Kidney (tissue), 14 donors: ENCODE results near the gene COMMD3. TPM values are rescaled to one million over a fixed set of nuclear protein-coding genes. Genes with fewer than 3 reads are reported as not detected.
"Not testable (repeated sequence)": the region's sequence is repeated elsewhere in the genome, so short reads cannot be mapped to it uniquely, and the experiment has no call there.

ENCODE experiments used
- DNase-seq, 5 donors: peaks; one replicate each; pipeline ENCODE4 v3.0.0-alpha.2; 2013 to 2020
- FAIRE-seq: peaks from 2 replicates; lab custom pipeline; 2012; peaks lifted over from hg19 to GRCh38; lab: Jason Lieb, UNC
- H3K27ac ChIP-seq, 2 donors: one replicate each; pipeline ENCODE4 v1.7.0; 2013; ENCODE audit warnings: low read depth in 2 of 2, low read length in 2 of 2, inconsistent platforms in 1 of 2
- H3K27me3 ChIP-seq: one replicate; pipeline ENCODE4 v1.7.1; 2013; ENCODE audit warnings: low read length, inconsistent platforms; ENCODE audit not compliant: control insufficient read depth, insufficient read depth
- H3K36me3 ChIP-seq, 3 donors: one replicate each; pipeline versions ENCODE4 v1.7.0 to v1.7.1; 2013; ENCODE audit warnings: low read length in 3 of 3, control low read depth in 1 of 3, inconsistent platforms in 1 of 3; ENCODE audit not compliant: insufficient read depth in 3 of 3, control insufficient read depth in 2 of 3
- H3K4me1 ChIP-seq, 3 donors: one replicate each; pipeline versions ENCODE4 v1.7.0 to v1.7.1; 2013; ENCODE audit warnings: low read length in 3 of 3, inconsistent platforms in 1 of 3, low read depth in 1 of 3; ENCODE audit not compliant: control insufficient read depth in 2 of 3, insufficient read depth in 2 of 3
- H3K4me3 ChIP-seq, 3 donors: one replicate each; pipeline versions ENCODE4 v1.7.0 to v1.8.1; 2013; ENCODE audit warnings: low read length in 3 of 3, control low read depth in 1 of 3, inconsistent platforms in 1 of 3
- H3K9ac ChIP-seq, 3 donors: one replicate each; pipeline versions ENCODE4 v1.7.0 to v1.7.1; 2013; ENCODE audit warnings: low read length in 3 of 3, control low read depth in 1 of 3, inconsistent platforms in 1 of 3
- H3K9me3 ChIP-seq, 3 donors: one replicate each; pipeline versions ENCODE4 v1.7.0 to v1.7.1; 2013; ENCODE audit warnings: low read length in 3 of 3, control low read depth in 1 of 3, inconsistent platforms in 1 of 3; ENCODE audit not compliant: control insufficient read depth in 2 of 3, insufficient read depth in 1 of 3
- intact Hi-C: fragments of 100-400 bp; cut with DNase I; formaldehyde crosslinking; loops from one replicate; pipeline ENCODE4 v1.11.1; 2022
- polyA plus RNA-seq: library from polyadenylated mRNA; stranded (reverse); fragments of 350-450 nt; fragmentation: Illumina TruSeq; extraction: RNeasy Lipid Tissue Mini Kit (QIAGEN cat#74804); gene quantifications from one replicate; pipeline ENCODE4 v1.2.3, GENCODE V29; 2014; ENCODE audit warnings: low read depth, low replicate concordance; ENCODE audit not compliant: insufficient read depth
- total RNA-seq: library from RNA; stranded (reverse); fragmentation: NEBNext Ultra II Directional; extraction: Animal tissue kit (Norgen Biotek cat#: 25700); gene quantifications from one replicate; pipeline ENCODE4 v1.2.1, GENCODE V29; 2021
- TF ChIP-seq, protein P1 (sequence below): IDR thresholded peaks from 3 replicates; pipeline ENCODE4 v1.5.1; 2012; ENCODE audit warnings: mild to moderate bottlenecking, moderate library complexity, borderline replicate concordance; ENCODE audit not compliant: insufficient read depth; ENCODE audit errors: extremely low read depth
- donor health status: control.
- donor health status: control.
- donor health status: control.
- donor health status: control.
- donor health status: control.
- donor health status: DM: yes; HTN: yes; CAD: no.
- donor health status: Normal renal cell carcinoma (clear cell type).

Gene COMMD3
- total and polyA plus RNA-seq, 2 donors from 2014 or later = 46.2 to 72.8 TPM

GRCh38 chr10:22349755-22350154 lies 33.6 kb downstream of the COMMD3 start:
- peaks cover 0 to 3% (median 0%) of the 10 kb centered on the region in 3 donors for H3K9me3 ChIP-seq
- no peak for DNase-seq
- no peak overlapping the region for H3K4me3 ChIP-seq
- H3K27ac ChIP-seq = no peak overlapping the region
- intact Hi-C loops = no loop called here
- H3K27me3 ChIP-seq = peaks cover 27% of the 10 kb centered on the region
- TF ChIP-seq, protein P1, sequence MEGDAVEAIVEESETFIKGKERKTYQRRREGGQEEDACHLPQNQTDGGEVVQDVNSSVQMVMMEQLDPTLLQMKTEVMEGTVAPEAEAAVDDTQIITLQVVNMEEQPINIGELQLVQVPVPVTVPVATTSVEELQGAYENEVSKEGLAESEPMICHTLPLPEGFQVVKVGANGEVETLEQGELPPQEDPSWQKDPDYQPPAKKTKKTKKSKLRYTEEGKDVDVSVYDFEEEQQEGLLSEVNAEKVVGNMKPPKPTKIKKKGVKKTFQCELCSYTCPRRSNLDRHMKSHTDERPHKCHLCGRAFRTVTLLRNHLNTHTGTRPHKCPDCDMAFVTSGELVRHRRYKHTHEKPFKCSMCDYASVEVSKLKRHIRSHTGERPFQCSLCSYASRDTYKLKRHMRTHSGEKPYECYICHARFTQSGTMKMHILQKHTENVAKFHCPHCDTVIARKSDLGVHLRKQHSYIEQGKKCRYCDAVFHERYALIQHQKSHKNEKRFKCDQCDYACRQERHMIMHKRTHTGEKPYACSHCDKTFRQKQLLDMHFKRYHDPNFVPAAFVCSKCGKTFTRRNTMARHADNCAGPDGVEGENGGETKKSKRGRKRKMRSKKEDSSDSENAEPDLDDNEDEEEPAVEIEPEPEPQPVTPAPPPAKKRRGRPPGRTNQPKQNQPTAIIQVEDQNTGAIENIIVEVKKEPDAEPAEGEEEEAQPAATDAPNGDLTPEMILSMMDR = no peak
- no peak for FAIRE-seq
- peaks cover 0 to 2% (median 0%) of the 10 kb centered on the region in 3 donors for H3K4me1 ChIP-seq
- H3K36me3 ChIP-seq = no peaks in the 10 kb centered on the region
- H3K9ac ChIP-seq = no peak overlapping the region

DNA sequence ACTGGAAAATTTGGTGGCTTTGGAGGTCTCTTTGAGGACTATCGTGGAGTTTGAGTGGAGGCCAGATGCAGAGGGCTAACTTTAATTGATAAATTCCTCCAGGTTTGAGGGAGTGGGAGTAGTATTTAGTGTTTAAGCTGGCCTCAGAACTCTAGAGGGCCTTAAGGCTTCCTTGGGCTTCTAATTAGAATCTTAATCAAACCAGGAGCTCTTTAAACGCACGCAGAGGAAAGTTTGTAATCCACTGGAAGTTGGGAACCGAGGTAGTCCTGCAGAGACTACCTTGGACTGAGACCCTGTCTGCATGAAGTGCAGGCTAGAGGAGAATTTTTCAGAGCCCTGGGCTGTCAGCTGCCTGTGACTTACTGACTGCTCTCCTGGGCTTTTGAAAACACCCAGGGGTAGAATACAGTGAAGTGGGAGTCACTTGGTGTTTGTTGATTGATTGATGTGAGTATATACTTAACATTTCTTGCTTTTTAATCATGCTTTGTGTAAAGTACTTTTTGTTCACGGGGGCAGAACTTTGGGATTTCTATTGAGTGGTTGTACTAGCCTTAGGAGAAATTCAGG lies 35.0 kb downstream of the COMMD3 start:
- TF ChIP-seq, protein P1 = no peak
- FAIRE-seq (no peak), DNase-seq (no peak)
- Histone ChIP-seq H3K27ac (no peak overlapping the region), H3K9me3 (no peaks in the 10 kb centered on the region), H3K4me1 (no peaks in the 10 kb centered on the region), H3K9ac (no peak overlapping the region), H3K27me3 (peaks cover 17% of the 10 kb centered on the region), H3K36me3 (no peaks in the 10 kb centered on the region), H3K4me3 (no peak overlapping the region)
- intact Hi-C loops = no loop called here

GRCh38 chr10:22356324-22356873 lies 40.2 kb downstream of the COMMD3 start:
- Histone ChIP-seq H3K9me3 (no peaks in the 10 kb centered on the region), H3K36me3 (no peaks in the 10 kb centered on the region), H3K27ac (no peak overlapping the region), H3K4me1 (no peaks in the 10 kb centered on the region), H3K27me3 (no peaks in the 10 kb centered on the region), H3K4me3 (no peak overlapping the region), H3K9ac (no peak overlapping the region)
- TF ChIP-seq, protein P1 = no peak
- FAIRE-seq = no peak
- intact Hi-C loops = no loop called here
- no peak for DNase-seq

DNA sequence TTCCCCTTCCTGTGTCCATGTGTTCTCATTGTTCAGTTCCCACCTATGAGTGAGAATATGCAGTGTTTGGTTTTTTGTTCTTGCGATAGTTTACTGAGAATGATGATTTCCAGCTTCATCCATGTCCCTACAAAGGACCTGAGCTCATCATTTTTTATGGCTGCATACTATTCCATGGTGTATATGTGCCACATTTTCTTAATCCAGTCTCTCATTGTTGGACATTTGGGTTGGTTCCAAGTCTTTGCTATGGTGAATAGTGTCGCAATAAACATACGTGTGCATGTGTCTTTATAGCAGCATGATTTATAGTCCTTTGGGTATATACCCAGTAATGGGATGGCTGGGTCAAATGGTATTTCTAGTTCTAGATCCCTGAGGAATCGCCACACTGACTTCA lies 41.6 kb downstream of the COMMD3 start:
- H3K27me3 ChIP-seq, H3K36me3 ChIP-seq, H3K4me1 ChIP-seq, H3K4me3 ChIP-seq, intact Hi-C loops, FAIRE-seq, DNase-seq, H3K9me3 ChIP-seq, H3K9ac ChIP-seq, H3K27ac ChIP-seq: not testable (repeated sequence)
